OCI-M2 (cell line): ENCODE data around the gene GMPS.

ENCODE experiments used
- DNase-seq: peaks from one replicate; lab custom pipeline; 2025; ENCODE audit not compliant: unreplicated experiment; lab: John Stamatoyannopoulos, UW

The GMPS gene

GRCh38 chr3:155991212-155991611 lies 120.8 kb downstream of the GMPS start:
- DNase-seq: no peak

GRCh38 chr3:155991847-155992246 lies 121.4 kb downstream of the GMPS start:
- no peak for DNase-seq
